ENCODE data around the gene GPR25. TPM values are rescaled to one million over a fixed set of nuclear protein-coding genes. Genes with fewer than 3 reads are reported as not detected.

Gene GPR25
- polyA plus RNA-seq, 1 experiment: not detected

GRCh38 chr1:200873671-200874397 is 1.1 kb downstream of the GPR25 start:
- Histone ChIP-seq H3K4me3 (ENCODE audit: low read depth, low read length) (peak overlapping the region; percentile 14; the same call in 1 of the 2 replicates), H3K36me3 (ENCODE audit: control insufficient read depth, insufficient read depth, low read length) (no peaks in the 10 kb centered on the region), H3K27me3 (ENCODE audit: control insufficient read depth, insufficient read depth, low read length) (peaks cover 24% of the 10 kb centered on the region)
- no peak for DNase-seq (ENCODE audit: low read depth)
- ChIA-PET POLR2A (interaction anchor here (0.6 kb wide), 1 partner anchor 30 kb away, joined by 13 read pairs; no protein-coding TSS in a partner anchor), CTCF (no interaction called here)
- TF ChIP-seq, protein P1, sequence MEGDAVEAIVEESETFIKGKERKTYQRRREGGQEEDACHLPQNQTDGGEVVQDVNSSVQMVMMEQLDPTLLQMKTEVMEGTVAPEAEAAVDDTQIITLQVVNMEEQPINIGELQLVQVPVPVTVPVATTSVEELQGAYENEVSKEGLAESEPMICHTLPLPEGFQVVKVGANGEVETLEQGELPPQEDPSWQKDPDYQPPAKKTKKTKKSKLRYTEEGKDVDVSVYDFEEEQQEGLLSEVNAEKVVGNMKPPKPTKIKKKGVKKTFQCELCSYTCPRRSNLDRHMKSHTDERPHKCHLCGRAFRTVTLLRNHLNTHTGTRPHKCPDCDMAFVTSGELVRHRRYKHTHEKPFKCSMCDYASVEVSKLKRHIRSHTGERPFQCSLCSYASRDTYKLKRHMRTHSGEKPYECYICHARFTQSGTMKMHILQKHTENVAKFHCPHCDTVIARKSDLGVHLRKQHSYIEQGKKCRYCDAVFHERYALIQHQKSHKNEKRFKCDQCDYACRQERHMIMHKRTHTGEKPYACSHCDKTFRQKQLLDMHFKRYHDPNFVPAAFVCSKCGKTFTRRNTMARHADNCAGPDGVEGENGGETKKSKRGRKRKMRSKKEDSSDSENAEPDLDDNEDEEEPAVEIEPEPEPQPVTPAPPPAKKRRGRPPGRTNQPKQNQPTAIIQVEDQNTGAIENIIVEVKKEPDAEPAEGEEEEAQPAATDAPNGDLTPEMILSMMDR (IDR thresholded peaks at IDR 0.05; ENCODE audit: insufficient read depth, low read depth, low read length): no peak

DNA sequence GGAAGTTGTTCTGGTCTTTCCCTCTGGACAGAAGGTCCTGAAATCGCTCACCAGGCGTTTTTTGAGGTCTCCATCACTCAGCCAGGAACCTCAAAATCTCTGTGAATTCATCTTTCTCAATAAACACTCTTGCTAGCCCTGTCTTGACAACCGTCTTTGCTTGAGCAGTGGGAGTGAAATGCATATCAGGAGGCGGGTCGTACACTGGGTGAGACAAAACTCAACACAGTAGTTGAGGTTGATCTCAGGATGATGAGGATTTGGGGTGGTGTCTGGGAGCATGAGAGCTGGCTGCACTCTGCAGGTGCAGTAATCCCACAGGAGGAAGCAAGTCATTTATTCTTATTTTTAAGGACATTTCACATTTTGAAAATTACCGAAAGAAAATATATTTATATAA is 1.9 kb downstream of the GPR25 start:
- peaks cover 24% of the 10 kb centered on the region for H3K27me3 ChIP-seq (ENCODE audit: control insufficient read depth, insufficient read depth, low read length)
- TF ChIP-seq, protein P1 (IDR thresholded peaks at IDR 0.05; ENCODE audit: insufficient read depth, low read depth, low read length): no peak
- H3K36me3 ChIP-seq (ENCODE audit: control insufficient read depth, insufficient read depth, low read length): no peaks in the 10 kb centered on the region
- no peak overlapping the region for H3K4me3 ChIP-seq (ENCODE audit: low read depth, low read length)
- CTCF ChIA-PET: no interaction called here
- no peak for DNase-seq (ENCODE audit: low read depth)
- POLR2A ChIA-PET: no interaction called here

- no peak for DNase-seq (ENCODE audit: low read depth)
- peaks cover 27% of the 10 kb centered on the region for H3K27me3 ChIP-seq (ENCODE audit: control insufficient read depth, insufficient read depth, low read length)
- no peak overlapping the region for H3K4me3 ChIP-seq (ENCODE audit: low read depth, low read length)
- TF ChIP-seq, protein P1 (IDR thresholded peaks at IDR 0.05; ENCODE audit: insufficient read depth, low read depth, low read length): no peak
- ChIA-PET CTCF (interaction anchor here (0.8 kb wide), 2 partner anchors 9 to 1244 kb away, joined by 3 to 5 read pairs; no protein-coding TSS in a partner anchor), POLR2A (no interaction called here)
- no peaks in the 10 kb centered on the region for H3K36me3 ChIP-seq (ENCODE audit: control insufficient read depth, insufficient read depth, low read length)
Measured at GRCh38 chr1:200875416-200875815, 2.6 kb downstream of the GPR25 start.

GRCh38 chr1:200877010-200877409 is 4.2 kb downstream of the GPR25 start:
- TF ChIP-seq, protein P1 (IDR thresholded peaks at IDR 0.05; ENCODE audit: insufficient read depth, low read depth, low read length): no peak
- ChIA-PET POLR2A (interaction anchor here (0.6 kb wide), 1 partner anchor 188 kb away, joined by 12 read pairs; no protein-coding TSS in a partner anchor), CTCF (no interaction called here)
- H3K4me3 ChIP-seq (ENCODE audit: low read depth, low read length): no peak overlapping the region
- H3K36me3 ChIP-seq (ENCODE audit: control insufficient read depth, insufficient read depth, low read length): no peaks in the 10 kb centered on the region
- DNase-seq (ENCODE audit: low read depth): no peak
- peaks cover 27% of the 10 kb centered on the region for H3K27me3 ChIP-seq (ENCODE audit: control insufficient read depth, insufficient read depth, low read length)

- H3K27me3 ChIP-seq (ENCODE audit: control insufficient read depth, insufficient read depth, low read length): peaks cover 22% of the 10 kb centered on the region
- POLR2A ChIA-PET: interaction anchor here (0.6 kb wide), 1 partner anchor 187 kb away, joined by 12 read pairs; no protein-coding TSS in a partner anchor
Measured at GRCh38 chr1:200877839-200878551, 5.2 kb downstream of the GPR25 start.

More at GRCh38 chr1:200877839-200878551, 5.2 kb downstream of the GPR25 start:
- DNase-seq (ENCODE audit: low read depth): no peak
- Histone ChIP-seq H3K36me3 (ENCODE audit: control insufficient read depth, insufficient read depth, low read length) (no peaks in the 10 kb centered on the region), H3K4me3 (ENCODE audit: low read depth, low read length) (no peak overlapping the region)
- CTCF ChIA-PET: interaction anchor here (0.6 kb wide), 1 partner anchor 35 kb away, joined by 5 read pairs; no protein-coding TSS in a partner anchor
- TF ChIP-seq, protein P1 (IDR thresholded peaks at IDR 0.05; ENCODE audit: insufficient read depth, low read depth, low read length): no peak

All from BJ (cell line).